BLaER1 (cell line): ENCODE data around the gene AK9.
A peak's percentile ranks its signal among the peaks of the same experiment; 100 is the strongest.

Experiments used
- H3K27ac ChIP-seq: shearing (Covaris generic); formaldehyde crosslinking; 2 replicates; pipeline ENCODE4 v1.8.1; 2022
- H3K27me3 ChIP-seq: shearing (Covaris generic); formaldehyde crosslinking; 2 replicates; pipeline ENCODE4 v1.8.1; 2022
- H3K36me3 ChIP-seq: shearing (Covaris generic); formaldehyde crosslinking; 2 replicates; pipeline ENCODE4 v1.8.1; 2022
- H3K4me1 ChIP-seq: shearing (Covaris generic); formaldehyde crosslinking; 2 replicates; pipeline ENCODE4 v1.8.1; 2022
- H3K4me2 ChIP-seq: shearing (Covaris generic); formaldehyde crosslinking; 2 replicates; pipeline ENCODE4 v1.8.1; 2022
- H3K4me3 ChIP-seq: shearing (Covaris generic); formaldehyde crosslinking; 2 replicates; pipeline ENCODE4 v1.8.1; 2022
- H3K9ac ChIP-seq: shearing (Covaris generic); formaldehyde crosslinking; 2 replicates; pipeline ENCODE4 v1.8.1; 2022
- H3K9me3 ChIP-seq: shearing (Covaris generic); formaldehyde crosslinking; 2 replicates; pipeline ENCODE4 v1.8.1; 2022
- H4K20me1 ChIP-seq: shearing (Covaris generic); formaldehyde crosslinking; 2 replicates; pipeline ENCODE4 v1.8.1; 2022
- Cebpa-rat ChIP-seq: shearing (Covaris generic); IDR thresholded peaks from 2 replicates; pipeline ENCODE4 v1.8.1; 2022

The AK9 gene

GRCh38 chr6:109490713-109491112 is 200.3 kb downstream of the AK9 start:
- no peak overlapping the region; the same call in 1 of the 2 replicates for H3K9ac ChIP-seq
- peaks cover 42% of the 10 kb centered on the region for H3K4me1 ChIP-seq
- H3K27ac ChIP-seq: peak overlapping the region; percentile 33
- H3K36me3 ChIP-seq: no peaks in the 10 kb centered on the region
- no peak overlapping the region for H3K4me3 ChIP-seq
- no peaks in the 10 kb centered on the region for H4K20me1 ChIP-seq
- no peaks in the 10 kb centered on the region for H3K27me3 ChIP-seq
- peak overlapping the region; percentile 71 for H3K4me2 ChIP-seq
- H3K9me3 ChIP-seq: no peaks in the 10 kb centered on the region
- no peak for TF ChIP-seq Cebpa-rat

- Histone ChIP-seq H3K36me3 (no peaks in the 10 kb centered on the region), H3K9me3 (no peaks in the 10 kb centered on the region), H3K27ac (no peak overlapping the region), H3K4me1 (peaks cover 35% of the 10 kb centered on the region), H3K27me3 (no peaks in the 10 kb centered on the region), H3K9ac (no peak overlapping the region), H3K4me2 (no peak overlapping the region), H4K20me1 (no peaks in the 10 kb centered on the region), H3K4me3 (no peak overlapping the region)
- no peak for TF ChIP-seq Cebpa-rat
Observed at GRCh38 chr6:109488001-109488400, 203.0 kb downstream of the AK9 start.

- Histone ChIP-seq H3K36me3 (peaks cover 9% of the 10 kb centered on the region), H3K9me3 (no peaks in the 10 kb centered on the region), H3K27ac (no peak overlapping the region), H4K20me1 (peaks cover 13% of the 10 kb centered on the region), H3K4me1 (peaks cover 29% of the 10 kb centered on the region), H3K4me2 (no peak overlapping the region), H3K4me3 (no peak overlapping the region), H3K27me3 (no peaks in the 10 kb centered on the region), H3K9ac (no peak overlapping the region)
- no peak for TF ChIP-seq Cebpa-rat
Observed at GRCh38 chr6:109486068-109486467, 204.9 kb downstream of the AK9 start.

- no peak overlapping the region for H3K27ac ChIP-seq
- H3K4me3 ChIP-seq: no peak overlapping the region
- H3K27me3 ChIP-seq: no peaks in the 10 kb centered on the region
- H3K9ac ChIP-seq: no peak overlapping the region
- peaks cover 19% of the 10 kb centered on the region for H4K20me1 ChIP-seq
- no peak overlapping the region for H3K4me2 ChIP-seq
- peaks cover 29% of the 10 kb centered on the region for H3K4me1 ChIP-seq
- no peak for TF ChIP-seq Cebpa-rat
- no peaks in the 10 kb centered on the region for H3K9me3 ChIP-seq
- peaks cover 16% of the 10 kb centered on the region for H3K36me3 ChIP-seq
Observed at GRCh38 chr6:109485266-109485935, 205.6 kb downstream of the AK9 start.

GRCh38 chr6:109484122-109484521 is 206.9 kb downstream of the AK9 start:
- TF ChIP-seq Cebpa-rat: no peak
- Histone ChIP-seq H3K4me1 (peaks cover 36% of the 10 kb centered on the region), H3K4me2 (peak overlapping the region; percentile 84), H4K20me1 (peaks cover 32% of the 10 kb centered on the region), H3K36me3 (peaks cover 25% of the 10 kb centered on the region), H3K4me3 (peak overlapping the region; percentile 62; the same call in 1 of the 2 replicates), H3K9me3 (no peaks in the 10 kb centered on the region), H3K27ac (no peak overlapping the region), H3K27me3 (no peaks in the 10 kb centered on the region), H3K9ac (no peak overlapping the region)

- peaks cover 40% of the 10 kb centered on the region for H3K4me1 ChIP-seq
Observed at GRCh38 chr6:109483735-109484057, 207.3 kb downstream of the AK9 start.

GRCh38 chr6:109482905-109483734 is 207.9 kb downstream of the AK9 start, which contains the start of gene ZBTB24:
Gene ZBTB24, minus strand, starts transcription at chr6:109483219. Its CDS starts 1,193 bp downstream, at chr6:109482026.
- Histone ChIP-seq H3K4me1 (peaks cover 46% of the 10 kb centered on the region), H3K36me3 (peaks cover 33% of the 10 kb centered on the region), H3K9me3 (no peaks in the 10 kb centered on the region), H3K27ac (peak within 1 kb of the TSS; percentile 90), H3K27me3 (no peaks in the 10 kb centered on the region), H3K4me3 (peak within 1 kb of the TSS; percentile 82), H3K4me2 (peak within 1 kb of the TSS; percentile 84), H4K20me1 (peaks cover 42% of the 10 kb centered on the region), H3K9ac (peak within 1 kb of the TSS; percentile 89)
- TF ChIP-seq Cebpa-rat: no peak

More at GRCh38 chr6:109483735-109484057, 207.3 kb downstream of the AK9 start:
- H3K4me2 ChIP-seq: peak overlapping the region; percentile 84
- no peak for TF ChIP-seq Cebpa-rat
- H3K9me3 ChIP-seq: no peaks in the 10 kb centered on the region
- no peak overlapping the region for H3K27ac ChIP-seq
- peaks cover 27% of the 10 kb centered on the region for H3K36me3 ChIP-seq
- H4K20me1 ChIP-seq: peaks cover 36% of the 10 kb centered on the region
- H3K9ac ChIP-seq: no peak overlapping the region; the same call in 1 of the 2 replicates
- H3K4me3 ChIP-seq: peak overlapping the region; percentile 62
- no peaks in the 10 kb centered on the region for H3K27me3 ChIP-seq

- H4K20me1 ChIP-seq: peaks cover 63% of the 10 kb centered on the region
- no peak overlapping the region for H3K9ac ChIP-seq
- H3K4me2 ChIP-seq: peak overlapping the region; percentile 82
- no peak overlapping the region for H3K27ac ChIP-seq
- H3K27me3 ChIP-seq: no peaks in the 10 kb centered on the region
- no peak for TF ChIP-seq Cebpa-rat
- peaks cover 62% of the 10 kb centered on the region for H3K4me1 ChIP-seq
- no peaks in the 10 kb centered on the region for H3K9me3 ChIP-seq
- peaks cover 54% of the 10 kb centered on the region for H3K36me3 ChIP-seq
- peak overlapping the region; percentile 33 for H3K4me3 ChIP-seq
Observed at GRCh38 chr6:109480993-109481480, 210.0 kb downstream of the AK9 start.

- TF ChIP-seq Cebpa-rat: no peak
- peak overlapping the region; percentile 26; the same call in 1 of the 2 replicates for H3K4me3 ChIP-seq
- H3K9me3 ChIP-seq: no peaks in the 10 kb centered on the region
- H3K27ac ChIP-seq: no peak overlapping the region
- no peak overlapping the region for H3K9ac ChIP-seq
- H3K4me1 ChIP-seq: peaks cover 62% of the 10 kb centered on the region
- peaks cover 74% of the 10 kb centered on the region for H3K36me3 ChIP-seq
- peaks cover 81% of the 10 kb centered on the region for H4K20me1 ChIP-seq
- H3K27me3 ChIP-seq: no peaks in the 10 kb centered on the region
- peak overlapping the region; percentile 82 for H3K4me2 ChIP-seq
Observed at GRCh38 chr6:109478841-109479624, 212.0 kb downstream of the AK9 start.
